Heart left ventricle (tissue), 13 donors: ENCODE results near the gene ISLR.

Source experiments
- POLR2A ChIP-seq, 2 donors: fragments of 450-650 bp; IDR thresholded peaks; one replicate each; pipeline ENCODE4 v1.6.1; 2017; ENCODE audit warnings: antibody characterized with exemption in 2 of 2, mild to moderate bottlenecking in 2 of 2, moderate library complexity in 2 of 2
- TF ChIP-seq, protein P1 (sequence below), 12 donors: fragments of 200-600 bp; sonication (generic) in 4 of 12; IDR thresholded peaks; one replicate each; pipeline versions ENCODE4 v1.5.0 to v1.8.0; 2018 to 2022; ENCODE audit warnings: antibody characterized with exemption in 12 of 12, mild to moderate bottlenecking in 5 of 12
- donor health status: ischemic (EF 13 %, LVEDD 7.1; RV severe dilation, severe dysfunction).
- donor health status: DM: no; HTN: yes; CAD: no.
- donor health status: DM: no; HTN: no; CAD: no.
- donor health status: ischemic (EF 25% LVEDD 6.9; RV normal size, moderate dysfunction).
- donor health status: ischemic (EF 25% LVEDD 5.7; RV mildly dilated, moderate dysfunction).
- donor health status: ischemic (EF 35%, LVEDD 5.7; RV mildly dilated, moderate dysfunction).
- donor health status: nonischemic (EF 11% LVEDD 7.7; RV severe dilation, severe dysfunction).
- donor health status: DM: yes; HTN: yes; CAD: no.
- donor health status: PGD.
- donor health status: ischemic (EF 29% LVEDD 5.4; RV normal size, mild dysfunction).
- donor health status: nonischemic (EF 23%, LVEDD 6.1; RV moderate dilation, normal function).

DNA sequence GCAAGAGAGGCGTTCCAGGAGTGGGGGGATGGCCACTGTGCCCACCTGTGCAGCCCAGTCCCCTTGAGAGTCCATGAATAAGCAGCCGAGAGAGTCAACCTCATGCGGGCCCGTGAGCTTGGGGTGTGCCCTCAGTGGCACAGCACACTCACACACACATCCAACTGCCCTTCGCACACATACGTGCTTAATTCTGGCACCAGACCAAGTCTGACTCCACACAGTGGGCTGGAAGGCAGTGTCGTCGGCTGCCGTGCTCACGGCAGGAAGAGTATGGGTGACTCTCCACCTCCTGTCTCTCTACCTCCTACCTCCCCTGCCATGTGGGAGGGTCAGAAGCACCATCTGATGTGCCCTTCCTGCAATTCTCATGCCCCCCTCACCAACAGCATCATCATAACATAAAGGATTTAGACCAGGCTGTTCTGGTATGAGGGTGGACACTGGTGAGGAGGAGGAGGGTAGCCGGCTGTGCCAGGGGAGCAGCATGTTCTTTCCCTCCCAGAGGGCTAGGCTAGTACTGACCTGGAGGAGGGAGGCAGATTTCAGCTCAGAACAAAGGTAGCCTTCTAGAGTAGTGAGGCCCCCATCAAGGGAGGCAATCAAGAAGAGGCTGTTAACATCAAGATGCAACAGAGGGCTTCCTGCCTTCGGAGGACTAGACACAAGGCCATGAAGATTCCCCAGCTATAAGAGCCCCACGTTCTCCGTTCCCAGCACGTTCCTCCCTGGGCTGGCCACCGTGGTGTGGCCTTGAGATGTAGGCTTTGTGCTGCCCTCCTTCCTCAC, 34.3 kb downstream of the ISLR start:
- TF ChIP-seq, protein P1, sequence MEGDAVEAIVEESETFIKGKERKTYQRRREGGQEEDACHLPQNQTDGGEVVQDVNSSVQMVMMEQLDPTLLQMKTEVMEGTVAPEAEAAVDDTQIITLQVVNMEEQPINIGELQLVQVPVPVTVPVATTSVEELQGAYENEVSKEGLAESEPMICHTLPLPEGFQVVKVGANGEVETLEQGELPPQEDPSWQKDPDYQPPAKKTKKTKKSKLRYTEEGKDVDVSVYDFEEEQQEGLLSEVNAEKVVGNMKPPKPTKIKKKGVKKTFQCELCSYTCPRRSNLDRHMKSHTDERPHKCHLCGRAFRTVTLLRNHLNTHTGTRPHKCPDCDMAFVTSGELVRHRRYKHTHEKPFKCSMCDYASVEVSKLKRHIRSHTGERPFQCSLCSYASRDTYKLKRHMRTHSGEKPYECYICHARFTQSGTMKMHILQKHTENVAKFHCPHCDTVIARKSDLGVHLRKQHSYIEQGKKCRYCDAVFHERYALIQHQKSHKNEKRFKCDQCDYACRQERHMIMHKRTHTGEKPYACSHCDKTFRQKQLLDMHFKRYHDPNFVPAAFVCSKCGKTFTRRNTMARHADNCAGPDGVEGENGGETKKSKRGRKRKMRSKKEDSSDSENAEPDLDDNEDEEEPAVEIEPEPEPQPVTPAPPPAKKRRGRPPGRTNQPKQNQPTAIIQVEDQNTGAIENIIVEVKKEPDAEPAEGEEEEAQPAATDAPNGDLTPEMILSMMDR (IDR thresholded peaks at IDR 0.05) = no peak
- TF ChIP-seq POLR2A (IDR thresholded peaks at IDR 0.05) = no peak
